NT2/D1 (cell line): ENCODE results near the gene KRTAP4-11.

ENCODE experiments used
- SUZ12 ChIP-seq: IDR thresholded peaks from 2 replicates; pipeline ENCODE4 v1.6.1; 2011; ENCODE audit not compliant: insufficient read length, insufficient read depth; ENCODE audit errors: extremely low read depth
- YY1 ChIP-seq: IDR thresholded peaks from 2 replicates; pipeline ENCODE4 v1.6.1; 2011; ENCODE audit not compliant: insufficient read length, insufficient read depth
- ZNF274 ChIP-seq: IDR thresholded peaks from 2 replicates; pipeline ENCODE4 v1.6.1; 2011; ENCODE audit warnings: mild to moderate bottlenecking, low read depth, low read length

GRCh38 chr17:41127371-41127770 is 9.2 kb upstream of the KRTAP4-11 start:
- TF ChIP-seq ZNF274 (no peak), SUZ12 (no peak), YY1 (no peak)
